MM.1S (cell line): ENCODE results near the gene CHEK1.

Experiments
- CTCF ChIP-seq: fragments of 300-600 bp; sonication (generic); IDR thresholded peaks from 2 replicates; pipeline ENCODE4 v1.5.1; 2016; ENCODE audit warnings: antibody characterized with exemption, low read length, mixed read lengths
- EZH2 ChIP-seq: fragments of 300-600 bp; sonication (generic); optimal IDR thresholded peaks from 2 replicates; pipeline ENCODE3; 2017; ENCODE audit warnings: low read depth, mild to moderate bottlenecking, antibody characterized with exemption, low read length, mixed read lengths
- EZH2phosphoT487 ChIP-seq: fragments of 300-600 bp; sonication (generic); IDR thresholded peaks from 2 replicates; pipeline ENCODE4 v1.6.1; 2018; ENCODE audit warnings: antibody characterized with exemption, low read length

- TF ChIP-seq EZH2phosphoT487 = no peak
- TF ChIP-seq CTCF = no peak
- no peak for TF ChIP-seq EZH2
Measured at GRCh38 chr11:125679837-125680236, 54.9 kb downstream of the CHEK1 start.
